Brain microvascular endothelial cell (primary cell): ENCODE results near the gene FIBCD1.

Experiments
- DNase-seq: peaks from one replicate; pipeline ENCODE4 v3.0.0-alpha.2; 2020
- H3K27ac ChIP-seq: fragments of 250-450 bp; sonication (Bioruptor Pico); 2 replicates; pipeline ENCODE4 v1.5.1; 2020; ENCODE audit warnings: mild to moderate bottlenecking, moderate library complexity
- H3K27me3 ChIP-seq: fragments of 250-450 bp; sonication (Bioruptor Pico); replicated peaks from 2 replicates; pipeline ENCODE4 v1.5.1; 2020; ENCODE audit warnings: mild to moderate bottlenecking
- H3K36me3 ChIP-seq: fragments of 250-450 bp; sonication (Bioruptor Pico); replicated peaks from 2 replicates; pipeline ENCODE4 v1.5.1; 2020; ENCODE audit warnings: mild to moderate bottlenecking
- H3K4me3 ChIP-seq: 2 replicates; pipeline ENCODE4 v1.5.1; 2011; ENCODE audit warnings: low read depth, mild to moderate bottlenecking, control low read depth, low read length, moderate library complexity
- in situ Hi-C: cut with HindIII; loops from 2 replicates; pipeline ENCODE4 v1.10.0; 2017; ENCODE audit warnings: low sequenced_read_pairs, low pct_ligation_motif_present
- TF ChIP-seq, protein P1 (sequence below): IDR thresholded peaks from 2 replicates; pipeline ENCODE4 v1.5.1; 2011; ENCODE audit warnings: low read depth, mild to moderate bottlenecking, moderate library complexity, low read length, control low read depth, inconsistent platforms; ENCODE audit errors: missing control alignments

FIBCD1 gene

DNA sequence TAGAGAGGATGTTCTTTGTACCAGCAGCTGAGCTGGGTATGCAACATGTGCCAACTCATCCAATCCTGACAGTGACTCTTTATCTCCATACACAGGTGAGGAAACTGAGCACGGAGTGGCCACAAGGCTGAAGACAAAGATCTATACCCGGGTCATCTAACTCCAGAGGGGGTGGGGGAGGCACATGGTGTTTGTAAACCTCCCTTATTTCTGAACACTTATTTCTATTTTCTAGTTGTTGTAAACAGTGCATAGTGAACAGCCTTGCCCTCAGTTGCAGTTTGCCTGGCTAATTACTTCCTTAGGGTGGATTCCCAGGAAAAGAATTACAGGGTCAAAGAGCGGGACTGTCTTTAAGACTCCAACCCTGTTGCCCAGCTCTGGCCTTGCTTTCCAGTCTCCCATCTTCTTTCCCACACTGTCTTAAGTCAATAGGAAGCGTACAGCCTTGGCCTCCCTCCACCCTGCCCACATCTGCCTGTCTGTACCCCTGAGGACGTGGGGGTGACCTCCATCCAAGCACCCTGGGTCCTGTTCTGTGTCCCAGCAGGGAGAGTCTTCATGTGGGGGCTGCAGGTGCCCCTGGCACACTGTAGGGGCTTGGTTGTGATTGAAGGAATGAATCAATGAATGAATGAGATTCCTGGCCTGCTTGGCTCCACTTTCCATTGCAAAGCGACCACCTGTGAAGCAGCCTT is 13.2 kb upstream of the FIBCD1 start:
- in situ Hi-C loops: no loop called here
- TF ChIP-seq, protein P1, sequence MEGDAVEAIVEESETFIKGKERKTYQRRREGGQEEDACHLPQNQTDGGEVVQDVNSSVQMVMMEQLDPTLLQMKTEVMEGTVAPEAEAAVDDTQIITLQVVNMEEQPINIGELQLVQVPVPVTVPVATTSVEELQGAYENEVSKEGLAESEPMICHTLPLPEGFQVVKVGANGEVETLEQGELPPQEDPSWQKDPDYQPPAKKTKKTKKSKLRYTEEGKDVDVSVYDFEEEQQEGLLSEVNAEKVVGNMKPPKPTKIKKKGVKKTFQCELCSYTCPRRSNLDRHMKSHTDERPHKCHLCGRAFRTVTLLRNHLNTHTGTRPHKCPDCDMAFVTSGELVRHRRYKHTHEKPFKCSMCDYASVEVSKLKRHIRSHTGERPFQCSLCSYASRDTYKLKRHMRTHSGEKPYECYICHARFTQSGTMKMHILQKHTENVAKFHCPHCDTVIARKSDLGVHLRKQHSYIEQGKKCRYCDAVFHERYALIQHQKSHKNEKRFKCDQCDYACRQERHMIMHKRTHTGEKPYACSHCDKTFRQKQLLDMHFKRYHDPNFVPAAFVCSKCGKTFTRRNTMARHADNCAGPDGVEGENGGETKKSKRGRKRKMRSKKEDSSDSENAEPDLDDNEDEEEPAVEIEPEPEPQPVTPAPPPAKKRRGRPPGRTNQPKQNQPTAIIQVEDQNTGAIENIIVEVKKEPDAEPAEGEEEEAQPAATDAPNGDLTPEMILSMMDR: no peak
- no peak for DNase-seq
- Histone ChIP-seq H3K4me3 (no peak overlapping the region), H3K27ac (no peak overlapping the region), H3K36me3 (no peaks in the 10 kb centered on the region), H3K27me3 (peaks cover 79% of the 10 kb centered on the region)

DNA sequence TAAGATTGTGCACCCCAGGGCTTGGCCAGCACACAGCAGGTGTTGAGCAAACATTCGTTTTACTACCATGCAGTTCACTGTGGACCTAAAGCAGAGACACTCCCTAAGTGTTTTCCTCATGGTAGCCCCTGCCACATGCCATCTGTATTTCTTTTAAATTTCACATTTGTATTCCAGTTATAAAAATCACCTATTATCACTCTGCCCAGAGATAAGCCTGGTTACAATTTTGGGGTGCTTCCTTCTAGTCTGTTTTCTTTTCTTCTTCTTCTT is 10.9 kb upstream of the FIBCD1 start:
- Histone ChIP-seq H3K27ac (no peak overlapping the region), H3K27me3 (peaks cover 81% of the 10 kb centered on the region), H3K4me3 (no peak overlapping the region), H3K36me3 (no peaks in the 10 kb centered on the region)
- TF ChIP-seq, protein P1: no peak
- DNase-seq: no peak
- in situ Hi-C loops: no loop called here

DNA sequence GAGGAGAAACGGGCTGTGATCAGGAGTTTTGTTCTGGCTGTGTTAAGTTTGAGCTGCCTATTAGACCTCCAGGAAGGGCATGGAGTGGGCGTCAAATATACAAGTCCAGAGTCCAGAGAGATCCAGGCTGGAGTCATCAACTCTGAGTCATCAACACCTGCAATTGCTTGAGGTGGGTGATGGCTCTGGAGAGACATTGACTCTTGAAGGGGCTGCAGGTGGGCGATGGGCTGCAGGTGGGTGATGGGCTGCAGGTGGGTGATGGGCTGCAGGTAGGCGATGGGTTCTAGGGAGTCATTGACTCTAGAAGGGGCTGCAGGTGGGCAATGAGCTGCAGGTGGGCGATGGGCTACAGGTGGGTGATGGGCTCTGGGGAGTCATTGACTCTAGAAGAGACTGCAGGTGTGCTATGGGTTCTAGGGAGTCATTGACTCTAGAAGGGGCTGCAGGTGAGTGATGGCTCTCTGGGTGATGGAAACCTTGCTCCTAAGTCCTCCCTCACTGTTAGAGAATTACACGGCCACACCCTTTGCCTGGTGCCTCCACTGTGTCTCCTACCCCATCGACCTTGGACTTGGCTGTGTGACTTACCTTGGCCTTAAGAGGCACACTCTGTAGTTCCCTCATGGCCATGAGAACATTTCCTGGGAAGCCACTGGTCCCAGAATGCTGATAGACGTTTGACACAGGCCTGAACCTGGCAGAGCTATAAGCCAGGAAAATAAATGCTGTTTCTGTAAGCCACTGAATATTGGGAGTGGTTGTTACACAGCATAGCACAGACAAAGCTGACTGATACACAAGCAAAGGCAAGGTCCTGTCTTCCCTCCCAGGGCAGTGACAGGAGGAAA is 10.4 kb upstream of the FIBCD1 start:
- TF ChIP-seq, protein P1: no peak

DNA sequence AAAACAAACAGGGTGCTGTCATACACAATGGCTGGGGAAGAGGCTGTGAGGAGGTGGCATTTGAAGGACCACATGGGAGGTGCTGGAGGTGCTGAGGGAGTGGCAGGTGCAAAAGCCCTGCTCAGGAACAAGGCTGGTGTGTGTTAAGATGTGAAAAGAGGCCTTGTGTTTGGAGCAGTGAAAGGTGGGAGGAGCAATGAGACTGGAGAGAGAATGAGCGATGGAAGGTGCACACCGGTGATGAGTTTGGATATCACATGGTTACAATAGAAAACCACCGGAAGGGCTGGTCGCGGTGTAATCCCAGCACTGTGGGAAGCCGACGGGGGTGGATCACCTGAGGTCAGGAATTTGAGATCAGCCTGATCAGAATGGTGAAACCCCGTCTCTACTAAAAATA is 9.2 kb upstream of the FIBCD1 start:
- TF ChIP-seq, protein P1: no peak
- Histone ChIP-seq H3K27ac (no peak overlapping the region), H3K27me3 (peaks cover 72% of the 10 kb centered on the region), H3K36me3 (no peaks in the 10 kb centered on the region), H3K4me3 (no peak overlapping the region)
- in situ Hi-C loops: no loop called here
- DNase-seq: no peak

More for the DNA sequence above, 10.4 kb upstream of the FIBCD1 start:
- H3K27me3 ChIP-seq: peaks cover 77% of the 10 kb centered on the region
- no peak overlapping the region for H3K4me3 ChIP-seq
- no peak overlapping the region for H3K27ac ChIP-seq
- in situ Hi-C loops: no loop called here
- DNase-seq: no peak
- no peaks in the 10 kb centered on the region for H3K36me3 ChIP-seq

DNA sequence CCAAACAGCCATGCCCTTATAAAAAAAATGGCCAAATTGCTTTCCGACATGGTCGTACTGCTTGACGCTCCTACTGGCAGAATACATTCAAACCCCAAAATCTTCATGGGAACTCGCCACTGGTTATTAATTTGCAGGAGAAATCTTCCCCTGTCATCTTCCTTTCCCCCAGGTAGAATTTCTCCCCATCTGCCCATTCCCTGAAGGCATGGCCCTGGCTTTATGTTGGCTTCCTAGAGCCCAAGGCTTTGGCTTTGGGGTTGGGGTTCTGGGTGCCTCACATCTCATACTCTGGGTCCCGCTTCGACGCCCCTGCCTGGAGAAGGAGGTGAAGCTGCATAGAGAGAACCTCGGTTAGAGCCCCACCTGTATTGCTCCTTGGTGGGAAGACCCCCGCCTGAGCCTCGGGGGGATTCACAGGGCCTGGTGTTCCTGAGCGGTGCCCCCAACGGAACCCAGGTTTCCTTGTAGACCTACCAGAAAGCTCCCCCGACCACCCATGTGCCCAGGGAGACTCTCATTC is 8.6 kb upstream of the FIBCD1 start:
- Histone ChIP-seq H3K36me3 (no peaks in the 10 kb centered on the region), H3K4me3 (no peak overlapping the region), H3K27me3 (peaks cover 74% of the 10 kb centered on the region), H3K27ac (no peak overlapping the region)
- TF ChIP-seq, protein P1: no peak
- in situ Hi-C loops: no loop called here
- DNase-seq: no peak
